ENCODE results near the gene PRAF2.

Gene PRAF2

GRCh38 chrX:49063715-49064114 lies 10.1 kb downstream of the PRAF2 start:
- TF ChIP-seq, protein P1, sequence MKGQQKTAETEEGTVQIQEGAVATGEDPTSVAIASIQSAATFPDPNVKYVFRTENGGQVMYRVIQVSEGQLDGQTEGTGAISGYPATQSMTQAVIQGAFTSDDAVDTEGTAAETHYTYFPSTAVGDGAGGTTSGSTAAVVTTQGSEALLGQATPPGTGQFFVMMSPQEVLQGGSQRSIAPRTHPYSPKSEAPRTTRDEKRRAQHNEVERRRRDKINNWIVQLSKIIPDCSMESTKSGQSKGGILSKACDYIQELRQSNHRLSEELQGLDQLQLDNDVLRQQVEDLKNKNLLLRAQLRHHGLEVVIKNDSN (IDR thresholded peaks at IDR 0.05) = no peak

GRCh38 chrX:49061916-49062315 lies 11.9 kb downstream of the PRAF2 start:
- TF ChIP-seq EGR1 (IDR thresholded peaks at IDR 0.05) = no peak
- no peak for TF ChIP-seq NFIC (IDR thresholded peaks at IDR 0.05)
- TF ChIP-seq CEBPB (IDR thresholded peaks at IDR 0.05) = no peak
- no peak for TF ChIP-seq YY1 (IDR thresholded peaks at IDR 0.05; ENCODE audit: low read depth)
- no peak for TF ChIP-seq EP300 (IDR thresholded peaks at IDR 0.05; ENCODE audit: borderline replicate concordance)
- no peak for TF ChIP-seq TCF12 (IDR thresholded peaks at IDR 0.05; ENCODE audit: low read depth)
- TF ChIP-seq REST (IDR thresholded peaks at IDR 0.05; ENCODE audit: low read depth) = no peak
- no peak for TF ChIP-seq RAD21 (IDR thresholded peaks at IDR 0.05; ENCODE audit: low read depth)
- no peak for TF ChIP-seq ZBTB7A (IDR thresholded peaks at IDR 0.05; ENCODE audit: low read depth)
- no peak for TF ChIP-seq FOXM1 (IDR thresholded peaks at IDR 0.05; ENCODE audit: borderline replicate concordance, low read depth)
- TF ChIP-seq, protein P1 (IDR thresholded peaks at IDR 0.05) = no peak
- no peak for TF ChIP-seq TAF1 (IDR thresholded peaks at IDR 0.05; ENCODE audit: low read depth)
- no peak for TF ChIP-seq CREB1 (IDR thresholded peaks at IDR 0.05; ENCODE audit: low read depth)
- TF ChIP-seq MAX (IDR thresholded peaks at IDR 0.05) = no peak
- no peak for TF ChIP-seq TEAD4 (IDR thresholded peaks at IDR 0.05)

GRCh38 chrX:49061490-49061889 lies 12.3 kb downstream of the PRAF2 start:
- no peak for TF ChIP-seq TCF12 (IDR thresholded peaks at IDR 0.05; ENCODE audit: low read depth)
- TF ChIP-seq, protein P1 (IDR thresholded peaks at IDR 0.05) = no peak
- TF ChIP-seq CREB1 (IDR thresholded peaks at IDR 0.05; ENCODE audit: low read depth) = no peak
- TF ChIP-seq ZBTB7A (IDR thresholded peaks at IDR 0.05; ENCODE audit: low read depth) = no peak
- no peak for TF ChIP-seq NFIC (IDR thresholded peaks at IDR 0.05)
- no peak for TF ChIP-seq EGR1 (IDR thresholded peaks at IDR 0.05)
- TF ChIP-seq TEAD4 (IDR thresholded peaks at IDR 0.05) = no peak
- TF ChIP-seq TAF1 (IDR thresholded peaks at IDR 0.05; ENCODE audit: low read depth) = no peak
- no peak for TF ChIP-seq FOXM1 (IDR thresholded peaks at IDR 0.05; ENCODE audit: borderline replicate concordance, low read depth)
- no peak for TF ChIP-seq YY1 (IDR thresholded peaks at IDR 0.05; ENCODE audit: low read depth)
- no peak for TF ChIP-seq MAX (IDR thresholded peaks at IDR 0.05)
- TF ChIP-seq EP300 (IDR thresholded peaks at IDR 0.05; ENCODE audit: borderline replicate concordance) = no peak
- TF ChIP-seq RAD21 (IDR thresholded peaks at IDR 0.05; ENCODE audit: low read depth) = no peak
- TF ChIP-seq REST (IDR thresholded peaks at IDR 0.05; ENCODE audit: low read depth) = no peak

- no peak for TF ChIP-seq REST (IDR thresholded peaks at IDR 0.05; ENCODE audit: low read depth)
Observed at GRCh38 chrX:49060914-49061313, 12.9 kb downstream of the PRAF2 start.

- TF ChIP-seq RAD21 (IDR thresholded peaks at IDR 0.05; ENCODE audit: low read depth) (no peak), NFIC (IDR thresholded peaks at IDR 0.05) (no peak), CREB1 (IDR thresholded peaks at IDR 0.05; ENCODE audit: low read depth) (no peak), CEBPB (IDR thresholded peaks at IDR 0.05) (no peak), FOXM1 (IDR thresholded peaks at IDR 0.05; ENCODE audit: borderline replicate concordance, low read depth) (no peak), YY1 (IDR thresholded peaks at IDR 0.05; ENCODE audit: low read depth) (no peak), EP300 (IDR thresholded peaks at IDR 0.05; ENCODE audit: borderline replicate concordance) (no peak), REST (IDR thresholded peaks at IDR 0.05; ENCODE audit: low read depth) (no peak), TEAD4 (IDR thresholded peaks at IDR 0.05) (no peak), TAF1 (IDR thresholded peaks at IDR 0.05; ENCODE audit: low read depth) (no peak), MAX (IDR thresholded peaks at IDR 0.05) (no peak)
Observed at GRCh38 chrX:49059681-49060085, 14.1 kb downstream of the PRAF2 start.

All from Ishikawa (cell line).